H1 (cell line): ENCODE results near the gene ADARB2. TPM values are rescaled to one million over a fixed set of nuclear protein-coding genes. Genes with fewer than 3 reads are reported as not detected.

Experiments used
- CTCF ChIA-PET: fragments of 300-600 bp; sonication (Branson Sonifier 250); formaldehyde crosslinking; loops from one replicate; lab custom pipeline; 2021; ENCODE audit not compliant: partially characterized antibody; lab: Charles Lee
- POLR2A ChIA-PET: fragments of 300-600 bp; sonication (Branson Sonifier 250); formaldehyde crosslinking; loops from one replicate; lab custom pipeline; 2021; ENCODE audit warnings: inconsistent platforms; ENCODE audit not compliant: partially characterized antibody; lab: Charles Lee
- DNase-seq, 2 experiments: peaks; one replicate each; pipeline versions ENCODE4 v3.0.0 to v3.0.0-alpha.2; 2010 to 2022; ENCODE audit warnings: low spot score in 2 of 2, low read depth in 1 of 2, mixed read lengths in 1 of 2
- FAIRE-seq: peaks from 2 replicates; lab custom pipeline; 2011; peaks lifted over from hg19 to GRCh38; lab: Jason Lieb, UNC
- H2AFZ ChIP-seq: 2 replicates; pipeline ENCODE4 v1.8.1; 2012; ENCODE audit warnings: low read length, inconsistent platforms
- H2AK5ac ChIP-seq: 2 replicates; pipeline ENCODE4 v1.6.1; 2013; ENCODE audit warnings: low read depth, low read length
- H2BK120ac ChIP-seq: replicated peaks from 2 replicates; pipeline ENCODE3; 2013; ENCODE audit warnings: low read depth, low read length, inconsistent platforms
- H2BK12ac ChIP-seq: 2 replicates; pipeline ENCODE4 v1.6.1; 2013; ENCODE audit warnings: low read depth, low read length
- H2BK15ac ChIP-seq: 2 replicates; pipeline ENCODE4 v1.6.1; 2013; ENCODE audit warnings: low read length
- H2BK20ac ChIP-seq: 2 replicates; pipeline ENCODE4 v1.6.1; 2013; ENCODE audit warnings: low read length
- H2BK5ac ChIP-seq: 2 replicates; pipeline ENCODE4 v1.6.1; 2013; ENCODE audit warnings: low read depth, low read length
- H3K14ac ChIP-seq: 2 replicates; pipeline ENCODE4 v1.6.1; 2013; ENCODE audit warnings: inconsistent platforms; ENCODE audit not compliant: insufficient read length
- H3K18ac ChIP-seq: 2 replicates; pipeline ENCODE4 v1.6.1; 2013; ENCODE audit warnings: low read length; ENCODE audit errors: extremely low read depth
- H3K23ac ChIP-seq: 2 replicates; pipeline ENCODE4 v1.6.1; 2013; ENCODE audit warnings: inconsistent platforms; ENCODE audit not compliant: insufficient read length
- H3K23me2 ChIP-seq: 2 replicates; pipeline ENCODE4 v1.6.1; 2013; ENCODE audit warnings: low read depth, low read length
- H3K27ac ChIP-seq: 2 replicates; pipeline ENCODE4 v1.6.1; 2011; ENCODE audit warnings: low read depth, low read length, inconsistent platforms
- H3K27me3 ChIP-seq, 4 experiments: replicated peaks in 1 of 4; 1 replicate in 1 of 4; 2 replicates in 3 of 4; pipeline versions ENCODE4 v1.6.1 to v1.8.1; 2011 to 2013; ENCODE audit warnings: low read length in 3 of 4, mild to moderate bottlenecking in 3 of 4, inconsistent platforms in 2 of 4, mixed read lengths in 2 of 4, moderate library complexity in 1 of 4; ENCODE audit not compliant: control insufficient read depth in 3 of 4, insufficient read depth in 3 of 4; ENCODE audit errors: extremely low read depth in 1 of 4
- H3K36me3 ChIP-seq, 4 experiments: 2 replicates each; pipeline versions ENCODE4 v1.6.1 to v1.8.1; 2011 to 2013; ENCODE audit warnings: mild to moderate bottlenecking in 4 of 4, low read length in 3 of 4, moderate library complexity in 2 of 4, control low read depth in 1 of 4, inconsistent platforms in 1 of 4; ENCODE audit not compliant: insufficient read depth in 4 of 4, control insufficient read depth in 2 of 4
- H3K4ac ChIP-seq: replicated peaks from 2 replicates; pipeline ENCODE3; 2013; ENCODE audit warnings: low read length, low read depth, mixed read lengths, inconsistent platforms; ENCODE audit not compliant: insufficient read length
- H3K4me1 ChIP-seq, 4 experiments: replicated peaks in 1 of 4; 1 replicate in 1 of 4; 2 replicates in 3 of 4; pipeline versions ENCODE4 v1.6.1 to v1.8.1; 2011 to 2013; ENCODE audit warnings: low read length in 3 of 4, inconsistent platforms in 2 of 4, mixed read lengths in 1 of 4; ENCODE audit not compliant: insufficient read depth in 4 of 4, control insufficient read depth in 3 of 4
- H3K4me2 ChIP-seq, 2 experiments: 2 replicates each; pipeline versions ENCODE4 v1.6.1 to v1.8.1; 2011 to 2013; ENCODE audit warnings: low read depth in 2 of 2, low read length in 2 of 2, control low read depth in 1 of 2, inconsistent platforms in 1 of 2, mild to moderate bottlenecking in 1 of 2; ENCODE audit not compliant: insufficient read depth in 1 of 2
- H3K4me3 ChIP-seq, 4 experiments: fragments of 200-600, 300-600 bp in 1 of 4; sonication (generic), shearing (Covaris generic), sonication (Bioruptor Twin) in 1 of 4; 2 replicates each; pipeline versions ENCODE4 v1.5.1 to v1.8.1; 2011 to 2016; ENCODE audit warnings: low read length in 4 of 4, low read depth in 3 of 4, control low read depth in 2 of 4, inconsistent platforms in 2 of 4, mild to moderate bottlenecking in 2 of 4, mixed read lengths in 1 of 4, moderate library complexity in 1 of 4; ENCODE audit not compliant: insufficient read depth in 2 of 4; ENCODE audit errors: extremely low read depth in 1 of 4
- H3K56ac ChIP-seq: replicated peaks from 2 replicates; pipeline ENCODE3; 2013; ENCODE audit warnings: low read depth, mild to moderate bottlenecking, mixed read lengths, low read length, inconsistent platforms; ENCODE audit not compliant: insufficient read length
- H3K79me1 ChIP-seq: 2 replicates; pipeline ENCODE4 v1.6.1; 2013; ENCODE audit warnings: low read depth, low read length, control low read depth
- H3K79me2 ChIP-seq, 2 experiments: 2 replicates each; pipeline versions ENCODE4 v1.6.1 to v1.8.1; 2012 to 2013; ENCODE audit warnings: low read length in 2 of 2, mild to moderate bottlenecking in 2 of 2, inconsistent platforms in 1 of 2; ENCODE audit not compliant: insufficient read depth in 2 of 2, control insufficient read depth in 1 of 2
- H3K9ac ChIP-seq, 4 experiments: replicated peaks in 1 of 4; 1 replicate in 1 of 4; 2 replicates in 3 of 4; pipeline versions ENCODE4 v1.6.1 to v1.8.1; 2011 to 2013; ENCODE audit warnings: low read depth in 3 of 4, low read length in 3 of 4, control low read depth in 2 of 4, mild to moderate bottlenecking in 2 of 4, moderate library complexity in 2 of 4, inconsistent platforms in 1 of 4; ENCODE audit errors: extremely low read depth in 1 of 4
- H3K9me3 ChIP-seq, 2 experiments: 2 replicates each; pipeline versions ENCODE4 v1.6.1 to v1.8.1; 2012 to 2013; ENCODE audit warnings: mild to moderate bottlenecking in 2 of 2, moderate library complexity in 2 of 2, control low read depth in 1 of 2, inconsistent platforms in 1 of 2, low read depth in 1 of 2, low read length in 1 of 2, mixed read lengths in 1 of 2; ENCODE audit not compliant: insufficient read depth in 2 of 2
- H4K20me1 ChIP-seq, 2 experiments: replicated peaks in 1 of 2; 2 replicates each; pipeline versions ENCODE3 to v1.8.1; 2011 to 2013; ENCODE audit warnings: inconsistent platforms in 2 of 2, low read length in 2 of 2, mild to moderate bottlenecking in 1 of 2; ENCODE audit not compliant: insufficient read depth in 2 of 2, control insufficient read depth in 1 of 2
- H4K5ac ChIP-seq: 2 replicates; pipeline ENCODE4 v1.6.1; 2013; ENCODE audit warnings: low read length, low read depth, mixed read lengths, inconsistent platforms; ENCODE audit not compliant: insufficient read length
- H4K8ac ChIP-seq: 2 replicates; pipeline ENCODE4 v1.8.0; 2013; ENCODE audit warnings: mild to moderate bottlenecking, moderate library complexity, low read length, inconsistent platforms; ENCODE audit not compliant: insufficient read depth; ENCODE audit errors: extremely low read depth
- H4K91ac ChIP-seq: replicated peaks from 2 replicates; pipeline ENCODE3; 2013; ENCODE audit warnings: low read length, mixed read lengths, inconsistent platforms; ENCODE audit not compliant: insufficient read length
- BACH1 ChIP-seq: IDR thresholded peaks from 2 replicates; pipeline ENCODE4 v1.6.1; 2012; ENCODE audit warnings: low read length, improper control_type of control experiment
- CBX5 ChIP-seq: fragments of 300-800, 300-1000 bp; sonication (generic); IDR thresholded peaks from 2 replicates; pipeline ENCODE4 v1.7.1; 2016; ENCODE audit warnings: antibody characterized with exemption, low read length, low read depth
- EGR1 ChIP-seq: IDR thresholded peaks from 2 replicates; pipeline ENCODE4 v1.6.1; 2011; ENCODE audit warnings: low read depth, low read length, borderline replicate concordance
- HDAC6 ChIP-seq: IDR thresholded peaks from one replicate; pipeline ENCODE4 v1.7.1; 2012; ENCODE audit warnings: low read depth, mild to moderate bottlenecking, inconsistent platforms, low read length, moderate library complexity
- JUN ChIP-seq: IDR thresholded peaks from 2 replicates; pipeline ENCODE4 v1.6.1; 2011; ENCODE audit warnings: low read depth, mild to moderate bottlenecking, improper control_type of control experiment, low read length
- KDM1A ChIP-seq: fragments of 200-600, 300-600 bp; sonication (generic); IDR thresholded peaks from 2 replicates; pipeline ENCODE4 v1.7.1; 2016; ENCODE audit warnings: mild to moderate bottlenecking, low read length, borderline replicate concordance
- MAX ChIP-seq: IDR thresholded peaks from 2 replicates; pipeline ENCODE4 v1.6.1; 2012; ENCODE audit warnings: inconsistent platforms
- POU5F1 ChIP-seq: IDR thresholded peaks from 2 replicates; pipeline ENCODE4 v1.6.1; 2011; ENCODE audit warnings: low read depth, mild to moderate bottlenecking, low read length, moderate library complexity
- RBBP5 ChIP-seq: IDR thresholded peaks from 2 replicates; pipeline ENCODE4 v1.7.1; 2012; ENCODE audit warnings: low read depth, mild to moderate bottlenecking, inconsistent platforms, low read length, moderate library complexity, borderline replicate concordance
- SP1 ChIP-seq: IDR thresholded peaks from 2 replicates; pipeline ENCODE4 v1.6.1; 2011; ENCODE audit warnings: low read depth, low read length
- SUZ12 ChIP-seq: fragments of 200-600 bp; sonication (generic); IDR thresholded peaks from 2 replicates; pipeline ENCODE4 v1.6.1; 2012; ENCODE audit warnings: mild to moderate bottlenecking, inconsistent platforms, low read length, moderate library complexity, mixed read lengths
- USF2 ChIP-seq: IDR thresholded peaks from 2 replicates; pipeline ENCODE4 v1.6.1; 2011; ENCODE audit warnings: low read length, improper control_type of control experiment
- WGBS, 2 experiments: shearing (Covaris generic) in 1 of 2; methylation state at CpG; one replicate each; pipeline versions ENCODE4 v1.1.6 to v1.1.7; 2013 to 2015; ENCODE audit warnings: low lambda C conversion rate in 2 of 2, mixed read lengths in 2 of 2, inconsistent platforms in 1 of 2, low coverage in 1 of 2, missing lambda C conversion rate in 1 of 2; ENCODE audit not compliant: insufficient replicate concordance in 2 of 2, insufficient coverage in 1 of 2, insufficient read length in 1 of 2; ENCODE audit errors: extremely low coverage in 1 of 2, missing lambda C conversion rate in 1 of 2; 5-methylcytosine and 5-hydroxymethylcytosine counted together
- polyA plus RNA-seq, 7 experiments: library from polyadenylated mRNA; depleted of rRNA in 3 of 7; stranded (reverse) in 5 of 7; unstranded in 2 of 7; fragments of >200 nt in 5 of 7; fragments of 200-250 nt in 2 of 7; gene quantifications; 1 replicate in 5 of 7; 2 replicates in 1 of 7; 4 replicates in 1 of 7; pipeline versions ENCODE4 v1.2.1 to v1.2.3, GENCODE V29; 2011 to 2013; ENCODE audit warnings: missing spikeins in 2 of 7, mixed read lengths in 2 of 7
- total RNA-seq: library from RNA; stranded (reverse); fragmentation: NEBNext Ultra II Directional; extraction: Animal tissue kit (Norgen Biotek cat#: 25700); gene quantifications from 2 replicates; pipeline ENCODE4 v1.2.1, GENCODE V29; 2021

Gene ADARB2
- total and polyA plus RNA-seq, 2 of the 8 experiments (the other 6 are each of a cell fraction or from before 2014, with no cell fraction given): 2.2 to 2.8 TPM

- 91% methylated on average over 26 of the region's 29 CpGs; no CpG with 5 or more reads in 1 of the 2 experiments for WGBS, 2 experiments
- Histone ChIP-seq H2BK15ac (no peak overlapping the region), H3K4me3 (no peak overlapping the region), H3K27me3 (no peaks in the 10 kb centered on the region; a peak in 4 of 7 replicates), H3K79me2 (no peaks in the 10 kb centered on the region), H3K23ac (no peak overlapping the region), H3K23me2 (peaks cover 6% of the 10 kb centered on the region; the same call in 1 of the 2 replicates), H3K4me2 (no peak overlapping the region), H3K18ac (no peak overlapping the region), H2BK12ac (no peak overlapping the region), H3K27ac (no peak overlapping the region), H3K79me1 (no peaks in the 10 kb centered on the region; the same call in 1 of the 2 replicates), H3K4ac (no peak overlapping the region), H2BK120ac (no peak overlapping the region), H3K4me1 (no peaks in the 10 kb centered on the region; a peak in 1 of 7 replicates), H2AFZ (no peak overlapping the region), H3K14ac (no peak overlapping the region), H4K20me1 (peaks cover 0 to 2% of the 10 kb centered on the region in 2 experiments), H3K9ac (no peak overlapping the region), H4K5ac (no peak overlapping the region), H2BK5ac (no peak overlapping the region), H4K8ac (no peak overlapping the region), H2AK5ac (no peak overlapping the region), H3K36me3 (no peaks in the 10 kb centered on the region), H3K9me3 (no peaks in the 10 kb centered on the region), H4K91ac (no peak overlapping the region), H3K56ac (no peak overlapping the region), H2BK20ac (no peak overlapping the region)
- ChIA-PET CTCF (interaction anchor here (1.3 kb wide), 1 partner anchor 109 kb away, joined by 3 read pairs; no protein-coding TSS in a partner anchor), POLR2A (interaction anchor here (1.2 kb wide), 1 partner anchor 12 kb away, joined by 6 read pairs; no protein-coding TSS in a partner anchor)
- DNase-seq (no peak), FAIRE-seq (no peak)
- no peak for TF ChIP-seq BACH1
- TF ChIP-seq HDAC6: no peak
- no peak for TF ChIP-seq SP1
- TF ChIP-seq EGR1: no peak
- TF ChIP-seq KDM1A: no peak
- TF ChIP-seq USF2: no peak
- no peak for TF ChIP-seq MAX
- no peak for TF ChIP-seq SUZ12
- no peak for TF ChIP-seq RBBP5
- no peak for TF ChIP-seq JUN
- TF ChIP-seq POU5F1: no peak
- no peak for TF ChIP-seq CBX5
These were observed 169.4 kb downstream of the ADARB2 start for GRCh38 chr10:1567742-1568495.
